Measurements from ENCODE around the gene AZIN2. TPM values are rescaled to one million over a fixed set of nuclear protein-coding genes. Genes with fewer than 3 reads are reported as not detected.

AZIN2 gene
- total RNA-seq, 6 donors from 2014 or later = 1.5 to 4.8 (median 2.8) TPM

- 74 to 89% methylated on average over 2 of the region's 2 CpGs for WGBS, 2 donors
- TF ChIP-seq EP300 (IDR thresholded peaks at IDR 0.05) (no peak), POLR2AphosphoS5 (IDR thresholded peaks at IDR 0.05) (no peak), CTCF (IDR thresholded peaks at IDR 0.05) (no peak), POLR2A (IDR thresholded peaks at IDR 0.05) (no peak)
- H3K27me3 ChIP-seq = no peaks in the 10 kb centered on the region
- ATAC-seq (ENCODE audit: low FRiP score in 2 of 2) = peak in 1 of 2 donors; percentile 58
- peak in 1 of 2 donors; percentile 32 for DNase-seq
- no peak overlapping the region for H3K27ac ChIP-seq
- no peaks in the 10 kb centered on the region for H3K9me3 ChIP-seq
- H3K36me3 ChIP-seq = no peaks in the 10 kb centered on the region
- no peak overlapping the region for H3K4me3 ChIP-seq
- H3K4me1 ChIP-seq = peaks cover 0 to 21% (median 5%) of the 10 kb centered on the region in 4 donors
These were observed 33.1 kb upstream of the AZIN2 start for GRCh38 chr1:33047839-33048305.

GRCh38 chr1:33048426-33048825 lies 32.5 kb upstream of the AZIN2 start:
- ATAC-seq (ENCODE audit: low FRiP score in 2 of 2) (no peak), DNase-seq (no peak)
- Histone ChIP-seq H3K4me3 (no peak overlapping the region), H3K27ac (no peak overlapping the region), H3K4me1 (peaks cover 0 to 21% (median 5%) of the 10 kb centered on the region in 4 donors), H3K9me3 (no peaks in the 10 kb centered on the region), H3K27me3 (no peaks in the 10 kb centered on the region), H3K36me3 (no peaks in the 10 kb centered on the region)
- WGBS, 2 donors = 77 to 94% methylated on average over 3 of the region's 3 CpGs
- TF ChIP-seq POLR2A (IDR thresholded peaks at IDR 0.05) (no peak), POLR2AphosphoS5 (IDR thresholded peaks at IDR 0.05) (no peak), CTCF (IDR thresholded peaks at IDR 0.05) (no peak), EP300 (IDR thresholded peaks at IDR 0.05) (no peak)

GRCh38 chr1:33049371-33049770 lies 31.6 kb upstream of the AZIN2 start:
- no peak overlapping the region for H3K27ac ChIP-seq
- no peaks in the 10 kb centered on the region for H3K27me3 ChIP-seq
- no peaks in the 10 kb centered on the region for H3K9me3 ChIP-seq
- ATAC-seq (ENCODE audit: low FRiP score in 2 of 2) (no peak), DNase-seq (no peak)
- no peak overlapping the region for H3K4me3 ChIP-seq
- WGBS, 2 donors = 47 to 71% methylated on average over 7 of the region's 7 CpGs
- H3K4me1 ChIP-seq = peaks cover 0 to 21% (median 5%) of the 10 kb centered on the region in 4 donors
- H3K36me3 ChIP-seq = no peaks in the 10 kb centered on the region
- no peak for TF ChIP-seq POLR2AphosphoS5 (IDR thresholded peaks at IDR 0.05)
- TF ChIP-seq POLR2A (IDR thresholded peaks at IDR 0.05) = no peak
- TF ChIP-seq EP300 (IDR thresholded peaks at IDR 0.05) = no peak
- TF ChIP-seq CTCF (IDR thresholded peaks at IDR 0.05) = no peak

DNA sequence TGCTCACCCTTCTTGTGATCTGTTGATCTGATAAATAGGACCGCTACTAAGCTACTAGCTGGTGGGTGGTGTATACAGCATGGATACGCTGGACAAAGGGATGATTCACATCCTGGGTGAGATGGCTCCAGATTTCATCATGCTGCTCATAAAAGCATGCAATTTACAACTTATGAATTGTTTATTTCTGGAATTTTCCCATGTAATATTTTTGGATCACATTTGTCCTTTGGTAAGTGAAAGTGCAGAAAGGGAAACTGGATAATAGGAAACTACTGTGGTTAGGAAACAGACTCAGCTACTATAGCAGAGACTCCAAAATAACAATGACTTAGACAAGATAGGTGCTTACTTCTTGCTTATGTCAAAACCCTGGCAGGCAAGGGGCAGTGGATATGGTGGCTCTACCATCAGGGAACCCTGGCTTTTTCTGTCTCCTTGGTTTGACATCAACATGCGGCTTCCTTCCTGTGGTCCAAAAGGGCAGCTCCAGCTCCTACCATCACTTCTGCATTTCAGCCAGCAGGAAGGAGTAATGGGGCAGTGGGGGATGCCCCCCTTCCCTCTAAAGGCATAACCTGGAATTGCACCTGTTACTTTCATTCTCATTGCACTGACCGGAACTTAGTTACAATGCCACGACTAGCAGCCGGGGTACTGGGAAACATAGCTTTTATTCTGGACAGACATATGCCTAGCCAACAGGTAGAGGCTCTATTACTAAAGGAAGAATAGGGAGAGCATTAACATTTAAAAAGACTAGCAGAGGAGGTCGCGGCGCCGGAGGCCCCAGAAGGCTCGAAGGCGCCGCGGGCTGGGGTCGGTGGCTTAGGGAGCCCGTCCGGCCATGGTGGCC lies 30.5 kb upstream of the AZIN2 start:
- no peaks in the 10 kb centered on the region for H3K36me3 ChIP-seq
- TF ChIP-seq POLR2AphosphoS5 (IDR thresholded peaks at IDR 0.05) (no peak), POLR2A (IDR thresholded peaks at IDR 0.05) (no peak), CTCF (IDR thresholded peaks at IDR 0.05) (peak in 2 of 6 experiments; percentile 10 to 20), EP300 (IDR thresholded peaks at IDR 0.05) (no peak)
- no peaks in the 10 kb centered on the region for H3K9me3 ChIP-seq
- no peak overlapping the region for H3K4me3 ChIP-seq
- DNase-seq (peak in 1 of 2 donors; percentile 42), ATAC-seq (ENCODE audit: low FRiP score in 2 of 2) (peak in 1 of 2 donors; percentile 77)
- H3K27ac ChIP-seq = peak overlapping the region in 1 of 4 donors; percentile 11
- 71 to 78% methylated on average over 14 to 17 of the region's 17 CpGs for WGBS, 2 donors
- H3K4me1 ChIP-seq = peaks cover 3 to 25% (median 7%) of the 10 kb centered on the region in 4 donors
- no peaks in the 10 kb centered on the region for H3K27me3 ChIP-seq

Measured in upper lobe of left lung (tissue), 6 donors.